GM23338 (cell line): ENCODE data around the gene SH3BP5. TPM values are rescaled to one million over a fixed set of nuclear protein-coding genes. Genes with fewer than 3 reads are reported as not detected.

ENCODE experiments used
- ATAC-seq: fragments of 200-7000 bp; cut with Tn5 transposase; 3 replicates; pipeline ENCODE4 v1.9.1; 2020
- DNase-seq: peaks from one replicate; pipeline ENCODE4 v3.0.0-alpha.2; 2015; ENCODE audit warnings: low spot score
- H2AFZ ChIP-seq: fragments of 200-600 bp; sonication (generic); 2 replicates; pipeline ENCODE4 v1.8.0; 2016; ENCODE audit warnings: antibody characterized with exemption, mild to moderate bottlenecking, moderate library complexity
- H3F3A ChIP-seq: fragments of 200-600 bp; sonication (generic); replicated peaks from 2 replicates; pipeline ENCODE4 v1.8.0; 2017; ENCODE audit warnings: antibody characterized with exemption, mixed run types, low read depth
- H3K27ac ChIP-seq: fragments of 200-600 bp; sonication (generic); 2 replicates; pipeline ENCODE4 v1.6.1; 2016; ENCODE audit warnings: low read depth
- H3K27me3 ChIP-seq: fragments of 200-600 bp; sonication (generic); 2 replicates; pipeline ENCODE4 v1.8.0; 2016; ENCODE audit warnings: mild to moderate bottlenecking, mixed run types, moderate library complexity; ENCODE audit not compliant: insufficient read depth
- H3K36me3 ChIP-seq: fragments of 200-600 bp; sonication (generic); 2 replicates; pipeline ENCODE4 v1.8.0; 2016; ENCODE audit warnings: mild to moderate bottlenecking; ENCODE audit not compliant: insufficient read depth
- H3K4me1 ChIP-seq: fragments of 200-600 bp; sonication (generic); 2 replicates; pipeline ENCODE4 v1.8.0; 2016; ENCODE audit warnings: mild to moderate bottlenecking, moderate library complexity; ENCODE audit not compliant: insufficient read depth
- H3K4me2 ChIP-seq: fragments of 200-600 bp; sonication (generic); 2 replicates; pipeline ENCODE4 v1.7.1; 2017; ENCODE audit warnings: mixed run types
- H3K4me3 ChIP-seq: fragments of 200-600 bp; sonication (generic); 2 replicates; pipeline ENCODE4 v1.6.1; 2016; ENCODE audit warnings: mixed run types
- H3K79me2 ChIP-seq: fragments of 200-600 bp; sonication (generic); replicated peaks from 2 replicates; pipeline ENCODE4 v1.8.0; 2017; ENCODE audit warnings: mild to moderate bottlenecking; ENCODE audit not compliant: insufficient read depth
- H3K9me2 ChIP-seq: fragments of 200-600 bp; sonication (generic); 2 replicates; pipeline ENCODE4 v1.8.0; 2017; ENCODE audit not compliant: insufficient read depth
- H4K20me1 ChIP-seq: fragments of 200-600 bp; sonication (generic); replicated peaks from 2 replicates; pipeline ENCODE4 v1.8.0; 2017; ENCODE audit warnings: mild to moderate bottlenecking; ENCODE audit not compliant: insufficient read depth
- H3K27ac Mint-ChIP-seq: 2 replicates; pipeline ENCODE4 v1.8.0; 2020; ENCODE audit warnings: inconsistent platforms, mild to moderate bottlenecking, moderate library complexity, mixed read lengths
- H3K27me3 Mint-ChIP-seq: 3 replicates; pipeline ENCODE4 v1.8.0; 2022; ENCODE audit warnings: low read depth, mild to moderate bottlenecking, moderate library complexity, mixed read lengths, inconsistent platforms; ENCODE audit not compliant: insufficient read depth, poor library complexity
- H3K36me3 Mint-ChIP-seq: 3 replicates; pipeline ENCODE4 v1.8.0; 2021; ENCODE audit warnings: low read depth, mild to moderate bottlenecking, inconsistent platforms, moderate library complexity, mixed read lengths
- H3K4me1 Mint-ChIP-seq: 3 replicates; pipeline ENCODE4 v1.8.0; 2020; ENCODE audit warnings: mild to moderate bottlenecking, inconsistent platforms, mixed read lengths
- H3K4me3 Mint-ChIP-seq: 3 replicates; pipeline ENCODE4 v1.8.0; 2021; ENCODE audit warnings: moderate library complexity, mild to moderate bottlenecking, inconsistent platforms, mixed read lengths
- H3K9me3 Mint-ChIP-seq: 3 replicates; pipeline ENCODE4 v1.8.0; 2020; ENCODE audit warnings: moderate library complexity, mild to moderate bottlenecking, inconsistent platforms, mixed read lengths
- CTCF ChIP-seq, 2 experiments: fragments of 200-600 bp in 1 of 2; sonication (generic) in 1 of 2; conservative IDR thresholded peaks; 2 replicates each; pipeline versions ENCODE4 v1.5.1 to v1.6.1; 2016 to 2017; ENCODE audit warnings: antibody characterized with exemption in 2 of 2, low read depth in 2 of 2, mild to moderate bottlenecking in 2 of 2, moderate library complexity in 1 of 2
- EZH2 ChIP-seq: fragments of 200-600 bp; sonication (generic); IDR thresholded peaks from one replicate; pipeline ENCODE4 v1.8.0; 2017; ENCODE audit warnings: antibody characterized with exemption, mild to moderate bottlenecking, low read depth; ENCODE audit not compliant: unreplicated experiment
- EZH2phosphoT487 ChIP-seq: fragments of 200-600 bp; sonication (generic); IDR thresholded peaks from one replicate; pipeline ENCODE4 v1.8.1; 2018; ENCODE audit warnings: antibody characterized with exemption; ENCODE audit not compliant: unreplicated experiment
- JUNB ChIP-seq: IDR thresholded peaks from one replicate; pipeline ENCODE4 v1.6.1; 2016; ENCODE audit warnings: antibody characterized with exemption; ENCODE audit not compliant: unreplicated experiment
- NANOG ChIP-seq: IDR thresholded peaks from 2 replicates; pipeline ENCODE4 v1.6.1; 2016; ENCODE audit warnings: antibody characterized with exemption, borderline replicate concordance
- POLR2AphosphoS5 ChIP-seq: IDR thresholded peaks from 2 replicates; pipeline ENCODE4 v1.6.1; 2016; ENCODE audit warnings: antibody characterized with exemption, low read depth
- REST ChIP-seq: IDR thresholded peaks from one replicate; pipeline ENCODE4 v1.6.1; 2018; ENCODE audit warnings: antibody characterized with exemption; ENCODE audit not compliant: unreplicated experiment
- STAT1 ChIP-seq: IDR thresholded peaks from one replicate; pipeline ENCODE4 v1.6.1; 2016; ENCODE audit warnings: antibody characterized with exemption; ENCODE audit not compliant: unreplicated experiment
- ZNF114 ChIP-seq: fragments of 250-450 bp; sonication (Bioruptor Pico); IDR thresholded peaks from 2 replicates; pipeline ENCODE4 v1.5.0; 2020; ENCODE audit warnings: mild to moderate bottlenecking, moderate library complexity
- ZNF462 ChIP-seq: fragments of 250-450 bp; sonication (Bioruptor Pico); IDR thresholded peaks from 2 replicates; pipeline ENCODE4 v1.5.0; 2020; ENCODE audit warnings: mild to moderate bottlenecking, moderate library complexity
- polyA plus RNA-seq: library from polyadenylated mRNA; unstranded; fragments of >200 nt; fragmentation: Nextera tagmentation; extraction: Ambion mirVana; gene quantifications from 2 replicates; pipeline ENCODE4 v1.2.1, GENCODE V29; 2016
- total RNA-seq: library from RNA; depleted of rRNA; stranded (reverse); fragments of >200 nt; shearing (Covaris generic); gene quantifications from 2 replicates; pipeline ENCODE4 v1.2.3, GENCODE V29; 2014

SH3BP5 gene
- total and polyA plus RNA-seq, 2 experiments from 2014 or later: 5.8 to 9.1 TPM

- TF ChIP-seq JUNB (no peak), ZNF114 (CRISPR knock-in tag) (no peak), REST (no peak), EZH2 (no peak)
- H2AFZ ChIP-seq: no peak overlapping the region
- no peaks in the 10 kb centered on the region for H3K4me1 ChIP-seq
- H3K4me1 Mint-ChIP-seq: peaks cover 7% of the 10 kb centered on the region; the same call in 2 of the 3 replicates
- no peaks in the 10 kb centered on the region for H3F3A ChIP-seq
- H3K27me3 Mint-ChIP-seq: no peaks in the 10 kb centered on the region
- no peaks in the 10 kb centered on the region for H3K79me2 ChIP-seq
- no peaks in the 10 kb centered on the region for H3K9me2 ChIP-seq
- no peak overlapping the region for H3K4me3 ChIP-seq
- no peak for DNase-seq
- H3K9me3 Mint-ChIP-seq: no peaks in the 10 kb centered on the region
- H3K27ac ChIP-seq: no peak overlapping the region
- H3K36me3 Mint-ChIP-seq: peaks cover 35% of the 10 kb centered on the region
- ATAC-seq: no peak
- H3K27ac Mint-ChIP-seq: no peak overlapping the region
- H3K27me3 ChIP-seq: no peaks in the 10 kb centered on the region
- no peak overlapping the region for H3K4me3 Mint-ChIP-seq
- peaks cover 25% of the 10 kb centered on the region for H3K36me3 ChIP-seq
- H4K20me1 ChIP-seq: no peaks in the 10 kb centered on the region; the same call in 1 of the 2 replicates
- no peak overlapping the region for H3K4me2 ChIP-seq
Measured at GRCh38 chr3:15217011-15217671, 115.2 kb downstream of the SH3BP5 start.

- Histone ChIP-seq H4K20me1 (no peaks in the 10 kb centered on the region; the same call in 1 of the 2 replicates), H3K4me2 (no peak overlapping the region), H3K27me3 (no peaks in the 10 kb centered on the region), H3K4me1 (no peaks in the 10 kb centered on the region), H3K79me2 (no peaks in the 10 kb centered on the region), H3K36me3 (peaks cover 25% of the 10 kb centered on the region), H3K4me3 (no peak overlapping the region), H3K9me2 (no peaks in the 10 kb centered on the region), H2AFZ (no peak overlapping the region), H3K27ac (no peak overlapping the region), H3F3A (no peaks in the 10 kb centered on the region)
- Mint-ChIP-seq H3K27ac (no peak overlapping the region), H3K4me3 (no peak overlapping the region), H3K9me3 (no peaks in the 10 kb centered on the region), H3K36me3 (peaks cover 37% of the 10 kb centered on the region), H3K27me3 (no peaks in the 10 kb centered on the region), H3K4me1 (peaks cover 7% of the 10 kb centered on the region; the same call in 2 of the 3 replicates)
- ATAC-seq (no peak), DNase-seq (no peak)
- no peak for TF ChIP-seq STAT1
- no peak for TF ChIP-seq CTCF (conservative IDR thresholded peaks at IDR 0.05; ENCODE audit: low read depth in 2 of 2)
- TF ChIP-seq ZNF462: no peak
- TF ChIP-seq NANOG: no peak
- TF ChIP-seq EZH2: no peak
- no peak for TF ChIP-seq EZH2phosphoT487
- TF ChIP-seq POLR2AphosphoS5: no peak
Measured at GRCh38 chr3:15216501-15216900, 115.9 kb downstream of the SH3BP5 start.
